NCI-H446 (cell line): ENCODE measurements around the gene MAD1L1.

Source experiments
- DNase-seq, 2 experiments: peaks; one replicate each; lab custom pipeline; 2025; lab: John Stamatoyannopoulos, UW

MAD1L1 gene

GRCh38 chr7:2104107-2104710 lies 128.5 kb downstream of the MAD1L1 start:
- no peak for DNase-seq

GRCh38 chr7:2103071-2103898 lies 129.5 kb downstream of the MAD1L1 start:
- no peak for DNase-seq

GRCh38 chr7:2102375-2102723 lies 130.4 kb downstream of the MAD1L1 start:
- no peak for DNase-seq

GRCh38 chr7:2101630-2102374 lies 130.9 kb downstream of the MAD1L1 start:
- DNase-seq: no peak

GRCh38 chr7:2100278-2101208 lies 132.2 kb downstream of the MAD1L1 start:
- DNase-seq: no peak

- no peak for DNase-seq
Observed at GRCh38 chr7:2099048-2099957, 133.4 kb downstream of the MAD1L1 start.

- no peak for DNase-seq
Observed at GRCh38 chr7:2098496-2098895, 134.2 kb downstream of the MAD1L1 start.

GRCh38 chr7:2098056-2098455 lies 134.7 kb downstream of the MAD1L1 start:
- DNase-seq: no peak

GRCh38 chr7:2097492-2097891 lies 135.3 kb downstream of the MAD1L1 start:
- no peak for DNase-seq

GRCh38 chr7:2096692-2097387 lies 135.9 kb downstream of the MAD1L1 start:
- DNase-seq: no peak

GRCh38 chr7:2095436-2095835 lies 137.3 kb downstream of the MAD1L1 start:
- no peak for DNase-seq

- DNase-seq: no peak
Observed at GRCh38 chr7:2094454-2095045, 138.2 kb downstream of the MAD1L1 start.

- DNase-seq: no peak
Observed at GRCh38 chr7:2093843-2094220, 138.9 kb downstream of the MAD1L1 start.

- no peak for DNase-seq
Observed at GRCh38 chr7:2093215-2093842, 139.4 kb downstream of the MAD1L1 start.

- no peak for DNase-seq
Observed at GRCh38 chr7:2092279-2092678, 140.5 kb downstream of the MAD1L1 start.

GRCh38 chr7:2090526-2091520 lies 141.9 kb downstream of the MAD1L1 start:
- no peak for DNase-seq

GRCh38 chr7:2088801-2089200 lies 143.9 kb downstream of the MAD1L1 start:
- no peak for DNase-seq

GRCh38 chr7:2087744-2088143 lies 145.0 kb downstream of the MAD1L1 start:
- no peak for DNase-seq
